Right atrium auricular region (tissue), 2 donors: ENCODE results near the gene MAP7D3. TPM values are rescaled to one million over a fixed set of nuclear protein-coding genes. Genes with fewer than 3 reads are reported as not detected.

Experiments used
- DNase-seq: peaks from one replicate; pipeline ENCODE4 v3.0.0-alpha.2; 2019; ENCODE audit warnings: low spot score
- H3K27ac ChIP-seq, 2 donors: fragments of 200-600 bp; sonication (generic); 1 replicate in 1 of 2; 2 replicates in 1 of 2; pipeline ENCODE4 v1.5.1; 2016 to 2019
- H3K27me3 ChIP-seq, 2 donors: fragments of 200-600 bp; sonication (generic); one replicate each; pipeline versions ENCODE4 v1.5.1 to v1.6.0; 2017 to 2019
- H3K36me3 ChIP-seq: fragments of 200-600 bp; sonication (generic); one replicate; pipeline ENCODE4 v1.5.1; 2016
- H3K4me1 ChIP-seq, 2 donors: fragments of 200-600 bp; sonication (generic); one replicate each; pipeline versions ENCODE4 v1.5.1 to v1.6.0; 2017 to 2019
- H3K4me3 ChIP-seq, 2 donors: fragments of 200-600 bp; sonication (generic); 1 replicate in 1 of 2; 2 replicates in 1 of 2; pipeline ENCODE4 v1.5.1; 2017 to 2019; ENCODE audit warnings: mild to moderate bottlenecking in 1 of 2, moderate library complexity in 1 of 2
- H3K9me3 ChIP-seq, 2 donors: fragments of 200-600 bp; sonication (generic); one replicate each; pipeline ENCODE4 v1.5.1; 2019
- CTCF ChIP-seq, 2 donors: fragments of 200-600 bp; sonication (generic); IDR thresholded peaks; one replicate each; pipeline ENCODE4 v1.5.1; 2019; ENCODE audit warnings: antibody characterized with exemption in 2 of 2
- total RNA-seq, 2 donors: library from RNA; depleted of rRNA; stranded (reverse); fragments of >200 nt; gene quantifications; one replicate each; pipeline ENCODE4 v1.1.0, GENCODE V29; 2016

The MAP7D3 gene
- total RNA-seq, 2 donors from 2014 or later = 10.8 to 13.4 TPM

GRCh38 chrX:136183172-136183571 is 68.0 kb downstream of the MAP7D3 start:
- H3K4me3 ChIP-seq = peak overlapping the region in 1 of 2 donors; percentile 4

GRCh38 chrX:136182414-136182813 is 68.8 kb downstream of the MAP7D3 start:
- H3K4me1 ChIP-seq = peaks cover 0 to 29% of the 10 kb centered on the region in 2 donors
- H3K27me3 ChIP-seq = no peaks in the 10 kb centered on the region

More at GRCh38 chrX:136183172-136183571, 68.0 kb downstream of the MAP7D3 start:
- Histone ChIP-seq H3K36me3 (no peaks in the 10 kb centered on the region), H3K27me3 (no peaks in the 10 kb centered on the region), H3K4me1 (peaks cover 0 to 29% of the 10 kb centered on the region in 2 donors), H3K27ac (peak overlapping the region; percentile 60 to 84), H3K9me3 (no peaks in the 10 kb centered on the region)
- DNase-seq = no peak
- no peak for TF ChIP-seq CTCF (IDR thresholded peaks at IDR 0.05)

GRCh38 chrX:136179133-136179532 is 72.1 kb downstream of the MAP7D3 start:
- peak overlapping the region; percentile 34 to 81 for H3K27ac ChIP-seq
- H3K27me3 ChIP-seq = no peaks in the 10 kb centered on the region
- DNase-seq = no peak
- no peaks in the 10 kb centered on the region for H3K36me3 ChIP-seq
- H3K4me1 ChIP-seq = peaks cover 0 to 29% of the 10 kb centered on the region in 2 donors
- no peaks in the 10 kb centered on the region for H3K9me3 ChIP-seq
- no peak for TF ChIP-seq CTCF (IDR thresholded peaks at IDR 0.05)
- no peak overlapping the region for H3K4me3 ChIP-seq

More at GRCh38 chrX:136182414-136182813, 68.8 kb downstream of the MAP7D3 start:
- no peak for TF ChIP-seq CTCF (IDR thresholded peaks at IDR 0.05)
- DNase-seq = no peak
- no peaks in the 10 kb centered on the region for H3K9me3 ChIP-seq
- H3K4me3 ChIP-seq = no peak overlapping the region
- H3K36me3 ChIP-seq = no peaks in the 10 kb centered on the region
- peak overlapping the region; percentile 31 to 84 for H3K27ac ChIP-seq

- Histone ChIP-seq H3K4me1 (peaks cover 0 to 38% of the 10 kb centered on the region in 2 donors), H3K36me3 (no peaks in the 10 kb centered on the region), H3K27ac (peak overlapping the region; percentile 71 to 81), H3K9me3 (no peaks in the 10 kb centered on the region), H3K27me3 (no peaks in the 10 kb centered on the region), H3K4me3 (no peak overlapping the region)
- no peak for DNase-seq
- TF ChIP-seq CTCF (IDR thresholded peaks at IDR 0.05) = no peak
These were observed 74.8 kb downstream of the MAP7D3 start for GRCh38 chrX:136176399-136176825.

GRCh38 chrX:136171420-136171819 is 79.8 kb downstream of the MAP7D3 start:
- no peak for DNase-seq
- no peaks in the 10 kb centered on the region for H3K9me3 ChIP-seq
- H3K36me3 ChIP-seq = no peaks in the 10 kb centered on the region
- H3K4me1 ChIP-seq = peaks cover 0 to 56% of the 10 kb centered on the region in 2 donors
- peak overlapping the region; percentile 76 to 81 for H3K27ac ChIP-seq
- H3K27me3 ChIP-seq = no peaks in the 10 kb centered on the region
- peak overlapping the region in 1 of 2 donors; percentile 13 for H3K4me3 ChIP-seq
- no peak for TF ChIP-seq CTCF (IDR thresholded peaks at IDR 0.05)
